Measurements from ENCODE around the gene OR1L6.

GRCh38 chr9:122777935-122778627, 36.0 kb downstream of the OR1L6 start:
- TF ChIP-seq CTCF (IDR thresholded peaks at IDR 0.05): no peak
- TF ChIP-seq POLR2AphosphoS5 (IDR thresholded peaks at IDR 0.05): no peak
